AG04449 (cell line): Measurements from ENCODE around the gene IL4I1.

Source experiments
- CTCF ChIA-PET: fragments of 350-600 bp; formaldehyde crosslinking; extraction: SDS; loops from one replicate; lab custom pipeline; 2021; ENCODE audit warnings: antibody characterized with exemption; lab: Yijun Ruan, JAX
- POLR2A ChIA-PET: fragments of 400-600, 350-600 bp; formaldehyde crosslinking; extraction: SDS; loops from one replicate; lab custom pipeline; 2020; ENCODE audit warnings: antibody characterized with exemption, inconsistent platforms; lab: Yijun Ruan, JAX
- DNase-seq: peaks from one replicate; pipeline ENCODE4 v3.0.0-alpha.2; 2010; ENCODE audit warnings: low read depth, low spot score
- H3K4me3 ChIP-seq: 2 replicates; pipeline ENCODE4 v1.5.1; 2011; ENCODE audit warnings: low read depth, mild to moderate bottlenecking, control low read depth, low read length
- TF ChIP-seq, protein P1 (sequence below): IDR thresholded peaks from one replicate; pipeline ENCODE4 v1.5.1; 2011; ENCODE audit warnings: mild to moderate bottlenecking, moderate library complexity, low read length, control low read depth, inconsistent platforms; ENCODE audit not compliant: insufficient read depth; ENCODE audit errors: missing control alignments

Gene IL4I1

DNA sequence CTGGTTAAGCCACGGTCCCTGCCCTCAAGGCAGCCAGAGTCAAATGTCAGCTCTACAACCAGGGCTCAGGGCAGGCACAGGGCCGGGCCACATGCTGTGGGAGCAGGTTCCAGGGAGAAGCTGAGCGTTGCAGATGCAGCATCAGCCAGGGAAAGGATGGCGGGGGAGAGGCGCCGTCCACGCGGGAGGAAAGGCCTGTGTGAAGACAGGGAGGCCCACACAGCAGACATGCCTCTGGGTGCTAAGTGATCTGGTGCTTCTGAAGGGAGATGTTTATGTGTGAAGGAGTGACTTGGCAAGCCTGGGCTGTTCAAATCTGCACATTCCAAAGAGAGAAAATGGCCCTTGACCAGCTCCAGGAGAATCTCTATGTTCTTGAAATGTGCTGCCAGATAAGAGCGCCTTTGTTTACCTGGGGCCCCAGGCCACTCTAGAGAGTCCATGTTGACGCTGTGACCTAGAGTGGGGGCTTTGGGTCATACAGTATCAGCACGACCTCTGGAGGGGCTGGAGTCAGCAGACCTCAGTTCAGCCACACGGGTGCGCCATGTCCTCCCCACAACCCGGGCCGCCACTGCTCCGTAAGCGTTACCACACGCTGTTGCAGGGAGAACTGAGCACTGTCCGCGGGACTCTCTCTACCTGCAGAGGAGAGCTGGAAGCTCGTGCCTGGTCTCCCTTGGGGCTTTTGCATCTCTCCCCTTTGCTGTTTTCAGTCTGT is 16.4 kb upstream of the IL4I1 start:
- CTCF ChIA-PET: interaction anchor here (1.4 to 1.5 kb wide), 2 partner anchors 23 to 70 kb away, joined by 3 read pairs; no protein-coding TSS in a partner anchor
- POLR2A ChIA-PET: interaction anchor here (0.8 kb wide), 1 partner anchor 32 kb away, joined by 4 read pairs; no protein-coding TSS in a partner anchor
- H3K4me3 ChIP-seq: no peak overlapping the region
- DNase-seq: no peak
- TF ChIP-seq, protein P1, sequence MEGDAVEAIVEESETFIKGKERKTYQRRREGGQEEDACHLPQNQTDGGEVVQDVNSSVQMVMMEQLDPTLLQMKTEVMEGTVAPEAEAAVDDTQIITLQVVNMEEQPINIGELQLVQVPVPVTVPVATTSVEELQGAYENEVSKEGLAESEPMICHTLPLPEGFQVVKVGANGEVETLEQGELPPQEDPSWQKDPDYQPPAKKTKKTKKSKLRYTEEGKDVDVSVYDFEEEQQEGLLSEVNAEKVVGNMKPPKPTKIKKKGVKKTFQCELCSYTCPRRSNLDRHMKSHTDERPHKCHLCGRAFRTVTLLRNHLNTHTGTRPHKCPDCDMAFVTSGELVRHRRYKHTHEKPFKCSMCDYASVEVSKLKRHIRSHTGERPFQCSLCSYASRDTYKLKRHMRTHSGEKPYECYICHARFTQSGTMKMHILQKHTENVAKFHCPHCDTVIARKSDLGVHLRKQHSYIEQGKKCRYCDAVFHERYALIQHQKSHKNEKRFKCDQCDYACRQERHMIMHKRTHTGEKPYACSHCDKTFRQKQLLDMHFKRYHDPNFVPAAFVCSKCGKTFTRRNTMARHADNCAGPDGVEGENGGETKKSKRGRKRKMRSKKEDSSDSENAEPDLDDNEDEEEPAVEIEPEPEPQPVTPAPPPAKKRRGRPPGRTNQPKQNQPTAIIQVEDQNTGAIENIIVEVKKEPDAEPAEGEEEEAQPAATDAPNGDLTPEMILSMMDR: no peak

GRCh38 chr19:49911381-49912145 is 14.9 kb upstream of the IL4I1 start:
- POLR2A ChIA-PET: no interaction called here
- TF ChIP-seq, protein P1: no peak
- no peak overlapping the region for H3K4me3 ChIP-seq
- CTCF ChIA-PET: interaction anchor here (1.0 to 1.5 kb wide), 4 partner anchors 16 to 72 kb away, joined by 3 to 7 read pairs (median 4); no protein-coding TSS in a partner anchor
- DNase-seq: no peak

- CTCF ChIA-PET: no interaction called here
- POLR2A ChIA-PET: interaction anchor here (1.0 kb wide), 1 partner anchor 19 kb away, joined by 4 read pairs; the partner anchor contains the start of genes ATF5 and NUP62
Observed at GRCh38 chr19:49910179-49910578, 13.5 kb upstream of the IL4I1 start.

DNA sequence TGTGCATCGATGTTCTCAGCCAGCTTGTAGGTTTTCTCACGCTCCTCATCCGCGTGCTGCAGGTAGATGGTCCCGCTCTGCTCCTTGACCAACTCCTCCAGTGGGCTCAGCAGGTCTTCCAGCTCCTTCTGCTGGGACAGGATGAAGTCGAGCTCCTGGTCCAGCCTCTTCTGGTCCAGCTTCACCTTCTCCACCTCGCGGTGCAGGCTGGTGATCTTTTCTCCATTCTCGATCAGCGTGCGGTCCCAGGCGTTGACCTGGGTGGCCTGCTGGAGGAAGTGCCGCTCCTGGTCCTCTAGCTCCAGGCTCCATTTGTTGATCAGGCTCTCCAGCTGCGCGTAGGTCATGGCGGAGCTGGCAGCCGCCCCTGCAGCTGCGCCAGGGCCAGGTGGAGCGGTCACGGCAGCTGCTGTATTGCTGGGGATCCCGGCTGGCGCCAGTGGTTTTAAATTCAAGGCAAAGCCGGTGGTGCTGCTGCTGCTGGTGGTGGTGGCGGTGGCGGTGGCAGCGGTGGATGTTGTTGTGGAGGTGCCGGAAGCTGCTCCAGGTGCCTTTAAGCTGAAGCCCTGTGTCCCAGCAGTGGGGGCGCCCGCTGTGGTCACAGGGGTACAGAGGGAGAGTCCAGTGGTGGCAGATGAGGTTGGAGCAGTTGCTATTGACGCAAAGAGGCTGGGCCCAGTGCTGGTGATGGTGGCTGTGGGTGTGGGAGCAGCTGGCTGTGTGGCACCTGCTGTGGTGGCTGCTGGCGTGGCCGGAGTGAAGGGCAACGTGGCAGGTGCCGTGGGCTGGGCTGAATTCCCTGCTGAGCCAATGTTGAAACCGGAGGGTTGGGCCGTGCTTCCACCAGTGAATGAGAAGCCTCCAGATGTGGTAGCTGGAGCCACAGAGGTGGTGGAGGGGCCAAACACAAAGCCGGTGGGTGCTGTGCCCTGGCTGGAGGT is 12.1 kb upstream of the IL4I1 start:
- POLR2A ChIA-PET: interaction anchor here (1.1 kb wide), 1 partner anchor 10 kb away, joined by 4 read pairs; no protein-coding TSS in a partner anchor
- TF ChIP-seq, protein P1: no peak
- no peak for DNase-seq
- CTCF ChIA-PET: no interaction called here
- no peak overlapping the region for H3K4me3 ChIP-seq

More at GRCh38 chr19:49910179-49910578, 13.5 kb upstream of the IL4I1 start:
- no peak for DNase-seq
- TF ChIP-seq, protein P1: no peak
- no peak overlapping the region for H3K4me3 ChIP-seq

DNA sequence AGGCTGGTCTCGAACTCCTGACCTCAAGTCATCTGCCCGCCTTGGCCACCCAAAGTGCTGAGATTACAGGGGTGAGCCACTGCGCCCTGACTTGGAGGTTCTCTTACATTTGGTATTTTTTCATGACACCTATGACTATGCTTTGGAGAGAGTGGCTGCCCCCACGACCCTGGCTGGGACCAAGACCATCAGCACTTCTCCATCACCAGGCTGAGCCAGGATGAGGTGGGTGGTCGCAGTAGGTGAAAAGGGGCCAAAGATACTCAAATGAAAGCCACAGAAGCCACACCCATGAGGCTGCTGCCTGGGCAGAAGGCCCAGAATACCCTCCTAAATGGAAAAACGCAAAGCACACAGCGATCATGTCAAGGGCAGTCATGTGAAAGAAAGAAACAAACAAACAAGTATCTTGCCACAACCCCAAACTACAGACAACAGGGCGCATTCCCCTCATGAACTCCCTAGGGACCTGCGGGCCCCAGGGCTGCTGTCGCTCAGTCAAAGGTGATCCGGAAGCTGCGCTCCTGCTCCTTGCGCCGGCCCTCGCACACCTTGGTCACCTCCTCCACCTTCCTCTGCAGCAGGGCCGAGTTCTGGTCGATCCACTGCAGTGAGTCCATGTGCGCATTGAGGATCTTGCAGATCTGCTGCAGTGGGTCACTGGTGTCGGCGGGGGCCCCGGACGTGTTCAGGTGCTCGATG is 11.2 kb upstream of the IL4I1 start:
- ChIA-PET POLR2A (interaction anchor here (1.1 kb wide), 1 partner anchor 9 kb away, joined by 4 read pairs; no protein-coding TSS in a partner anchor), CTCF (interaction anchor here (1.3 kb wide), 1 partner anchor 17 kb away, joined by 3 read pairs; no protein-coding TSS in a partner anchor)
- H3K4me3 ChIP-seq: no peak overlapping the region
- TF ChIP-seq, protein P1: no peak
- no peak for DNase-seq
